Measurements from ENCODE around the gene ZEB2.

DNA sequence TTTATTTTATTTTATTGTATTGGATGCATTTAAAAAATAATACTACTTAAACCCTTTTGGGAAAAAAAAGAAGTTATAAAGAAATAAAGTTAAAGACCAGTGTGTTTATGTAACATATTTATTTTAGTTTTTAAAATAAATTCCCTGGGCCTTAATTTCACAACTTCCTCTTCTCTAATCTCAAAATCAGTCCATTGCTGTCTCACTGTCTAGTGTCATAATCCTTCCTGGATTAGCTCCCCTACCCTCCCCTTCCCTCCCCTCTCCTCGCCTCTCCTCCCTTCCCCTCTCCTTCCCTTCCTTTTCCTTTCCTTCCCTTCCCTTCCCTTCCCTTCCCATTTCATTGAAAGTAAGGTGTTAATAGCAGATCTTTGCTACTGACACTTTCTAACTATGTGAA is 40.3 kb upstream of the ZEB2 start:
- TF ChIP-seq, protein P1, sequence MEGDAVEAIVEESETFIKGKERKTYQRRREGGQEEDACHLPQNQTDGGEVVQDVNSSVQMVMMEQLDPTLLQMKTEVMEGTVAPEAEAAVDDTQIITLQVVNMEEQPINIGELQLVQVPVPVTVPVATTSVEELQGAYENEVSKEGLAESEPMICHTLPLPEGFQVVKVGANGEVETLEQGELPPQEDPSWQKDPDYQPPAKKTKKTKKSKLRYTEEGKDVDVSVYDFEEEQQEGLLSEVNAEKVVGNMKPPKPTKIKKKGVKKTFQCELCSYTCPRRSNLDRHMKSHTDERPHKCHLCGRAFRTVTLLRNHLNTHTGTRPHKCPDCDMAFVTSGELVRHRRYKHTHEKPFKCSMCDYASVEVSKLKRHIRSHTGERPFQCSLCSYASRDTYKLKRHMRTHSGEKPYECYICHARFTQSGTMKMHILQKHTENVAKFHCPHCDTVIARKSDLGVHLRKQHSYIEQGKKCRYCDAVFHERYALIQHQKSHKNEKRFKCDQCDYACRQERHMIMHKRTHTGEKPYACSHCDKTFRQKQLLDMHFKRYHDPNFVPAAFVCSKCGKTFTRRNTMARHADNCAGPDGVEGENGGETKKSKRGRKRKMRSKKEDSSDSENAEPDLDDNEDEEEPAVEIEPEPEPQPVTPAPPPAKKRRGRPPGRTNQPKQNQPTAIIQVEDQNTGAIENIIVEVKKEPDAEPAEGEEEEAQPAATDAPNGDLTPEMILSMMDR (IDR thresholded peaks at IDR 0.05) = no peak
- TF ChIP-seq POLR2A (IDR thresholded peaks at IDR 0.05) = no peak

Data from ovary (tissue), 3 donors.